Stimulated activated naive CD4-positive, alpha-beta T cell treated with Interleukin-2 at 50 U/mL for 16 hours (primary cell): ENCODE results near the gene SH3TC1.

ENCODE experiments used
- DNase-seq: peaks from one replicate; lab custom pipeline; 2025; lab: John Stamatoyannopoulos, UW

SH3TC1 gene

DNA sequence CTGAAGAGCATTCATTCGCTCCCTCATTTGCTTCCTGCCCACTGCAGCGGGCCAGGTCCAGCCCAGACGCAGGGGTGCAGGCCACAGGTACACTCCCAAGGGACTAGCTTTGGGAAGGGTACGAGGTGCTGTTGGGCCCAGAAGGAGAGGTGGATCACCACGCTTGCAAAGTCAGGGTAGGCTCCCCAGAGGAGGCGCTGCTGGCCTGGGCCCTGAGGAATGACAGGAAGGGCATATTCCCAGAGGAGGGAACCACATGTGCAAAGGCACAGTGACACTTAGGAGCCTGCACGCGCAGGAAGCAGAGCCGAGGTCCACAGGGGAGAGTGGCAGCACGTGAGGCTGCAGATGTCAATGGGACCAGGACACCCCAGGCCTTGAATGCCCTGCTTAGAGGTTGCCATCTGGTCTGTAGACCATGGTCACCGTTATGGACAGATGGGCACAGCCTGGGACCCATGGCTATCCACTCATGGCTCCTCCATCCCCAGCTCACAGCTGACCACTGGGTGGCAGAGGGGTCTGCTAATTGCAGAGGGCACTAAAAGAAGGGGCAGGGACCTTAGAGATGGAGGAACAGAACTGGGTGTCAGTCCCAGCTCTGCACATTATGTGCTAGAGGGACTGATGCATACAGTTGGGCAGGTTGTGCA lies 78.4 kb downstream of the SH3TC1 start:
- DNase-seq: no peak

GRCh38 chr4:8278009-8278395 lies 78.9 kb downstream of the SH3TC1 start:
- no peak for DNase-seq

DNA sequence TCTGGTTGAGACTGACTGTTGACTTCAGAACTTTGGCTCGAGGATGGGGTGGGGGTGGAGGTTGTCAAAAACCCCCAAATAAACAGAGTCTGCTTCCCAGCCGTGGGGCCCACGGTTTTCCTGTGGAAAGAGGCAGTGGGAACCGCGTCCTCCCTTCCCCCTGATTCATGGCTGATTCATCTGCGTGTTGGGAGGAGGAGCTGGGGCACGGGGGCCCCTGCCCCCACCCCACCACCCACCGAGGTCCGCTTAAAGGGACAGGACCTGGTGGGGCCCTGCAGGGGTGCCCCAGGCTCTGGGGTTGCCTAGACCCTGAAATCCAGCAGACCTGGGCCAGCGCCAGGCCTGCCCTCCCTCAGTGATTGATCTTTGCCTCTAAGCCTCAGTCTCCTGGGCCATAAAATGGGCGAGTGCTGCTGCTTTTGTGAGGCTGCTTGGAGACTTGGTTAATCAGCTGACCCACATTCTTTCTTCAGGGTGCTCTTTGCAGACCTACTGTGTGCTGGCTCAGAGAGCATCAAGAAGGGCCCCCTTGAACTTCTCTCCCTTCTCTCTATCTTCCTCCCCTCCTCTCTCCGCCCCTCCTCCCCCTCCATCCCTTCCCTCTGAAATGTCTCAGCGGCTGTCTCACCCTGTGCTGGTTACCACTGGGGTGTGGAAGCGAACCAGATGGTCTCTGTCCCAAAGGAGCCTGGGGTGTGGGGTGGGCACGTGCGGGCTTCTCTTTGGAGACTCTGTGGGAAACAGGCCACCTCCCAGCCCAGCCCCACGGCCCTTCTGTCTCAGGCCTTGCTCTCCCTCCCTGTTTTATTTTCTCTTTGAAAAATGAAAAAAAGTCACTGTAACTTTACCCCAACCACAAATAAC lies 79.6 kb downstream of the SH3TC1 start:
- no peak for DNase-seq

DNA sequence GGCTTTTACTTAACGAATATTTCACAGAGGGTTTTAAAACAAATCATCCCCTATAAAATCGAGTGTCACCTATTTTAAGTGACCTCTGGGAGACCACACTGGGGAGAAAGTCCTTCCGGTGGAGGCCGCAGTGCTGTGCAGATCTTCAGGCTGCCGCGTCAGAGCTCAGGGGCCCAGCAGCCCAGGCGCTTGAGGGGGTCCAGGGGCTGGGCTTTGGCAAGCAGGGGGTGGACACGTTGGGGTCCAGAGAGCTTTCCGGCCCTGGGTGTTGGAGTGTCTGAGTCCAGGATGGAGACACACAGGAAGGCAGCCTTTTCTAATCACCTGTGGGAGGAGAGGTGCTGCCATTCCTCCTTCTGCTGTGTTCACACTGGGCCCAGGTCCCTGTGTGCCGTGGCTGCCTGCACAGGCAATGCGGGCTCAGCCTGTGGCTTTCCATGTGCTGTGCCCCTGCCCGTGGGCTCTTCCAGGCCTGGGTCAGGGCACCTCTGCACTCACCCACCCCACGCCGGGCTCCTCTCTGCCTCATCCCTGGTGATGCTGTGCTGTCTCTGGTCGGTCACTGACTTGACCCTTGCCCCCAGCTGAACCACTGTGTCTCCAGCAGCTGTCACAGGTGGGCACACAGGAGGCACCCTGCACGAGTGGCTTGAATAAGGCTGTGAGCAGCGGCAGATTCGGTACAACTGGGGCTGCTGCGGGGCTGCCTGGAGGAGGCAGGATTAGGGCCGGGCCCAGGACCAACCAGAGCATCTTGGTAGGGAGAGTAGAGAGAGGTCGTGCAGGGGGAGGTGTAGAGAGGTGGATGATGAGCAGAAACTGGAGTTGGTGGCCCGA lies 80.4 kb downstream of the SH3TC1 start:
- DNase-seq: no peak

DNA sequence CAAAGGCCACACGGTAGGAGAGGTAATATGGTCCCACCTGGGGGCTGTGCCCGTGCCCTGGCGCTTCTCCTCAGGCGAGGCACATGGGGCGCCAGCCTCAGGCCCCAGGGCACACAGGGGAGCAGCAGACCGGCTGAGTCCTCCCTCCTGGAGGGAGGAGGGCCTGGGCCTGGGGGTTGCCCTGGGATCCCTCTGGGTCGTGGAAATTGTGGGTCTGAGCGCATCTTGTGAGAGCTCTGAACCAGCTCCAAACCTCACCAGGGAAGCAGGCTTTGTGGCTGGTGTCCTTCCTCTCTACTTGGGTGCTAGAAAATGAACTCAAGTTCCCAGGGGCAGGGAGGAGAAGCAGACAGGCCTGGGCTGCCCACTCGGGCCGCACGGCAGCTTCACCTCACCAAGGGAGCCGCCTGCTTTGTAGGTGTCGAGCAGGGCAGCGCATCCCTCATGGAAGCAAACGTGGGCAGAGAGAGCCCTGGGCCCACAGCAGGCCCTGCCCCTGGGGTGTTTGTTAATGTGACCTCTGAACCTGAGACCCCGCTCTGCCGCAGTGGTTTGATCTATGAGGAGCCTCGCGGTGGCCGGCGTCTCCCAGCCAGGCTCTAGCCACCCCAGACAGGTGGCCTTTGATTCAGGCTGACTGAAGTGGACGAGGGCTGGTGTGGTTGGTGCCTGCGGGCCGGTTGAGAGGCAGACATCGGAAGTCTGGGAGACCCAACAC lies 81.2 kb downstream of the SH3TC1 start:
- DNase-seq: no peak

DNA sequence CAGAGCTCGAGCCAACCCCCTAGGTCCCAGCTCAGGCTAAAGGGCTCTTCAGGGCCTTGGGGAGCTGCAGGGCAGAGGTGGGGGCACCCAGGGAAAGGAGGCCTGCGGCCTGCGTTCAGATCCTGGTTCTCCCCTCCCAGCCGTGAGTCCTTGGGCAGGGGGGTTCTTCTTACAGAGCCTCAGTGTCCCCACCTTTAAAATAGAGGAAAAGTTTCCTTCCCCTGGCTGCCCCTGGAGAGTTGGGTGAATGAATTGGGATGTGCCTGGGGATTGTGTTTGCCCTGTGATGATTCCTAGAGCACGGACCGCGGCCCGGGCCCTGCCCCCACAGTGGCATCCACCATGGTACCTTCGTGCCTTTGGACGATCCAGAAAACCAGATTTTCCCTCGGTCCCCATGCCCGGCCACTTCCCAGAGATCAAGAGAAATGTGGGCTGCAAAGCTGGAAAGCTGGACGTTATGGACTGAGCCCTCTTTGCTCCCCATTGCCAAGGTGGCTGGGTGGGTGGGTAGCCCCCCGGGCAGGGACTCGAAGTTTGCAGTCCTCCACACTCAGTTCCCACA lies 81.9 kb downstream of the SH3TC1 start:
- no peak for DNase-seq

DNA sequence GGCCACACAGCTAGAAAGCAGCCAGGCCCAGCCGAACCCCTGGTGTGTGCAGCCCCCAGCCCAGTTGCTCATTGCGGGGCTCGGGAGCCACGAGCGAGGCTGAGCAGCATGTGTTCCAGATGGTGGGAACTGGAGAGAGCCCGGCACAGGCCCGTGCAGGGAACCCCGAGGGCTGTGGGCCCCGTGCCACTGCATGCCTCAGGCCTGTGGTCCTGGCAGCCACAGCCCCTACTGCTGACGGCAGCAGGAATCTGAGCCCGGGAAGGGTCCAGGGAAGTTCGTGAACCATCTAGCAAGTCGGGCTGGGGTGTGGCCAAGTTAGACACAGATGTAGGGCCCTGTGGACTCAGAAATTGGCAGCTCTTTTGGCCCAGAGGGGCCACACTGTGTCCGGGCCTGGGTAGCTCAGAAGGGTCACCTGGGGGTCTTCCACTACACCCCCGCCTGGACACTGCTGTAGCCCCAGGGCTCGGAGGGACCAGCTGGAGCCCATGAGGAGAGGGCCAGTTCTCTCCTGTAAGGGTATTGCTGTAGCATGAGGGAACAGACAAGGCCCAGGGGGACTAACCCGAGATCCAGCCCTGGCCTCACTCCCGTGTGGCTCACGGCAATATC lies 82.5 kb downstream of the SH3TC1 start:
- no peak for DNase-seq

DNA sequence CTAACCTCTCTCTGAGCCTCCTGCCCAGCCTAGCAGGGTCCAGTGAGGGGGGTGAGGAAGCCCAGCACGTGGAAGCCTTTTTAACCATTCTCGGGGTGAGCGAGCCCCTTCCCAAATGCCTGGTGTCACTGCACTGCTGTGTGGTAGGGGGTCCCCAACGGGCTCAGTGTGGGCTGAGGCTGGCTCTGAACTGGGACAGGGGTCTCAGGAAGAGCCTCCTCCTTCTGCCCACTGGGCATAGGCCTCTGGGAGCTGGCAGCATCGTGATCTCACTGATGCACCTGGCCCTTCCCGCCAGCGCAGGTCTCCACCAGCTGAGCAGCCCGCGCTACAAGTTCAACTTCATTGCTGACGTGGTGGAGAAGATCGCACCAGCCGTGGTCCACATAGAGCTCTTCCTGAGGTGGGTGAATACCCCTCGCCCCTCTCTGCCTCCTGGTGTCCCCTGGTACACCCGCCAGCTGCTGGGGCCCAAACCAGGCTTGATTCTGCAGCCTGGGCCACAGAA lies 83.1 kb downstream of the SH3TC1 start:
- no peak for DNase-seq

GRCh38 chr4:8282742-8283141 lies 83.7 kb downstream of the SH3TC1 start:
- no peak for DNase-seq

GRCh38 chr4:8283161-8283560 lies 84.1 kb downstream of the SH3TC1 start:
- DNase-seq: no peak

- DNase-seq: no peak
Observed at GRCh38 chr4:8283631-8284121, 84.6 kb downstream of the SH3TC1 start.

DNA sequence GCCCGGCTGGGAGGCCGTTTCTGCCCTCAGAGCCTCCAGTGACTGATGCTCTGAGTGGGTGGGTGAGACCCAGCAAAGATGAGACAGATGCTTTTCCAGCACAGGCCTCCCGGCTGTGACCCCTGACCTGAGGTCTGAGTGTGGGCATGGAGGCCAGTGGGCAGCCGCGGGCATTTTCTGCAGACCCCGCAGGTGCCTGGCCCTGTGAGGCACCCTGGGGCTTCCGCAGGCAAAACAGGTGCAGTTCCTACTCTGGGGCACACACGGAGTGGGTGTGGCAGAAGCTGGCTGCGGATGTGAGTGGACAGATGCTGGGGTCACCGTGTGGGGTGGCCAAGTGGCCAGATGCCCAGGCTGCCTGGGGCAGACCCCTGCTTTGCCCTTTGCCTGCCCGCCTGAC lies 85.3 kb downstream of the SH3TC1 start:
- DNase-seq: no peak

- no peak for DNase-seq
Observed at GRCh38 chr4:8285143-8285975, 86.3 kb downstream of the SH3TC1 start.

DNA sequence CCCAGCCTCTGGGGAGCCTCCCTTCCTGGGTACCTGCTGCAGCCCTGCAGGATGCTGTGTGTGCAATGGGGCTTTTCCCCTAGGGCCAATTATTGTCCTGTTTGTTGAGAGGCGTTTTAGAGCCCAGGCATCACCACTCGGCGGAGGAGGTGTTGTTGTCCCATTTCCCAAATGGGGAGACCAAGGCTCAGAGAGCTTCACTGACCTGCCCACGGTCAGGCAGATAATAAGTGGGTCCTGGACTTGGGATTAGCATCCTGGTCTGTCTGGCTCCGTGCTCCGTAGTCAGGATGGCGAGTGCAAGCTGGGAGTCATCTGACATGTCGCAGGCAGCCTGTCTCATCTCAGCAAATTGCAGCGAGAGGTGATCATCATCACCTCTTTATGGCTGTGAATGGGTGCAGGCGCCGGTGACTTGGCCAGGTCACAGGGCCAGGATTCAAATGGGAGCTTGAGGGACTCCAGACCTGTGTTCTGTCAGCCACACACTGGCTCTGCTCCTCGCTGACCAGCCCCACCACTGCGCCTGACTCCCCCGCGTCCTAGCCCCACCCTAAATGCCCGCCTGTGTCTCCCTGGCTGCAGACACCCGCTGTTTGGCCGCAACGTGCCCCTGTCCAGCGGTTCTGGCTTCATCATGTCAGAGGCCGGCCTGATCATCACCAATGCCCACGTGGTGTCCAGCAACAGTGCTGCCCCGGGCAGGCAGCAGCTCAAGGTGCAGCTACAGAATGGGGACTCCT lies 87.1 kb downstream of the SH3TC1 start:
- DNase-seq: no peak

DNA sequence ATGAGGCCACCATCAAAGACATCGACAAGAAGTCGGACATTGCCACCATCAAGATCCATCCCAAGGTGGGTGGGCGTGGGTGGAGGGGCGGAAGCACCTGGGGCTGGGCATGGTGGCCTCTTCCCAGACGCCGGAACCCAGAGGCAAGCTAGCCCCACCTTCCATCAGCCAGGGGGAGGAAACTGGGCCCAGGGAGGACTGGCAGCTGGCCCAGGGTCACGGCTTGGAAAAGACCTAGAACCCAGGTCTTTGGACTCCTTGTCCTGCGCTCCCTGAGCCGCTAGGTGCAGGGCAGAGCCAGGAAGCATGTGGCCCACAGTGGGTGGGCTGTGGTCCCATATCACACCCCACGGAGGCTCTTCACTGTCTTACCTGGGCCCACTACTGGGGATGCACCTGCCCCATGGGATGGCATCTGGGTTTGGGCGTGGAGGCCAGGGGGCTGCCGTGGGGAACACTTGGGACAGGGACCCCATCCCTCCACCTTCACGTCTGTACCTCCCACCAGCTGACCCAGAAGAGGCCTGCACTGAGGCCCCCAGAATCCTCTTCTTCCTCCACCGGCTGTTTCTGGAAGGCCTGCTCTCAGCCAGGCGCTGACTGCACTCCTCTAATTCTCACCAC lies 87.7 kb downstream of the SH3TC1 start:
- DNase-seq: no peak

GRCh38 chr4:8287343-8288280 lies 88.5 kb downstream of the SH3TC1 start:
- DNase-seq: no peak

DNA sequence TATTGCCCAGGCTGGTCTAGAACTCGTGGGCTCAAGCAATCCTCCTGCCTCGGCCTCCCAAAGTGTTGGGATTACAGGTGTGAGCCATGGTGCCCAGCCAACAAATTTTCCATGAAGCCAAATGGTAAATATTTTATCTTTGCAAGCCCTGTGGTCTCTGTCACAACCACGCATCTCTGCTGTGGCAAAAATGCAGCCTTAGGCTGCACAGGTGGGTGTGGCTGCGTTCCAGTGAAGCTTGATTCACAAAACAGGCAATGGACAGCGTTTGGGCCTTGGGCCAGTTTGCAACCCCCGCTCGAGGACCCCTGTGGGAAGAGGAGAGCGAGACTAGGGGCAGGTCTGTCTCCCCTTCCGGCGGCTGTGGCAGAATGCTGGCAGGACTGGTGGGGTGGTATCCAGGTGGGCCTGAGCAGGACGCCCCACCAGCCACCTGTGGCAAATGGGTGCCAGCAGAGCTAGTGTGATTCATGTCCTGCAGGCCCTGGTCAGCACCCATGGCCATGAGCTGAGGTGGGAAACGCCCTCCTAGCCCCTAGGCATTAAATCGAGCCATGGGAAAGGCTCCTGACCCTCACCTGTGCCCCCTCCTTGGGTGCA lies 90.2 kb downstream of the SH3TC1 start:
- no peak for DNase-seq
